HepG2 (cell line): ENCODE results near the gene MON1A. TPM values are rescaled to one million over a fixed set of nuclear protein-coding genes. Genes with fewer than 3 reads are reported as not detected.

Experiments used
- ARNTL ChIP-seq: sonication (generic); formaldehyde crosslinking; IDR thresholded peaks from 2 replicates; pipeline ENCODE4 v1.4.0; 2020; ENCODE audit warnings: mild to moderate bottlenecking, missing genetic modification reagents
- CENPX ChIP-seq: sonication (generic); formaldehyde crosslinking; IDR thresholded peaks from 2 replicates; pipeline ENCODE4 v1.9.0; 2021; ENCODE audit warnings: mild to moderate bottlenecking, missing genetic modification reagents, moderate library complexity
- FOXP1 ChIP-seq, 2 experiments: fragments of 450-650 bp in 1 of 2; IDR thresholded peaks; 2 replicates each; pipeline ENCODE4 v1.6.1; 2017 to 2018; ENCODE audit warnings: antibody characterized with exemption in 1 of 2
- HNRNPL ChIP-seq: fragments of 200-400 bp; formaldehyde crosslinking; IDR thresholded peaks from 2 replicates; pipeline ENCODE4 v1.6.1; 2017; ENCODE audit warnings: mild to moderate bottlenecking, low read depth, low read length
- HOXA7 ChIP-seq: sonication (generic); formaldehyde crosslinking; IDR thresholded peaks from 2 replicates; pipeline ENCODE4 v1.8.1; 2022; ENCODE audit warnings: mild to moderate bottlenecking, missing genetic modification reagents, moderate library complexity
- KDM2A ChIP-seq: sonication (generic); formaldehyde crosslinking; IDR thresholded peaks from 2 replicates; pipeline ENCODE4 v1.4.0; 2020; ENCODE audit warnings: low read depth, missing genetic modification reagents, borderline replicate concordance
- KMT2B ChIP-seq: IDR thresholded peaks from 2 replicates; pipeline ENCODE4 v1.6.1; 2016; ENCODE audit warnings: missing genetic modification reagents, missing compliant biosample characterization
- NPAS2 ChIP-seq: sonication (generic); formaldehyde crosslinking; IDR thresholded peaks from 2 replicates; pipeline ENCODE4 v1.8.0; 2022; ENCODE audit warnings: mild to moderate bottlenecking, missing genetic modification reagents, borderline replicate concordance
- PHF21A ChIP-seq: sonication (generic); formaldehyde crosslinking; IDR thresholded peaks from 2 replicates; pipeline ENCODE4 v1.5.0; 2020; ENCODE audit warnings: mild to moderate bottlenecking, missing genetic modification reagents
- SP4 ChIP-seq: sonication (generic); formaldehyde crosslinking; IDR thresholded peaks from 2 replicates; pipeline ENCODE4 v1.8.1; 2023; ENCODE audit warnings: mild to moderate bottlenecking, missing genetic modification reagents
- ZFAT ChIP-seq: sonication (generic); formaldehyde crosslinking; conservative IDR thresholded peaks from 2 replicates; pipeline ENCODE4 v1.8.1; 2023; ENCODE audit warnings: missing genetic modification reagents, inconsistent platforms
- ZNF121 ChIP-seq: sonication (generic); formaldehyde crosslinking; IDR thresholded peaks from 2 replicates; pipeline ENCODE4 v1.5.0; 2020; ENCODE audit warnings: mild to moderate bottlenecking, missing genetic modification reagents
- ZNF557 ChIP-seq: sonication (generic); formaldehyde crosslinking; IDR thresholded peaks from 2 replicates; pipeline ENCODE4 v1.4.0; 2020; ENCODE audit warnings: missing genetic modification reagents
- polyA plus RNA-seq, 8 experiments: library from polyadenylated mRNA; depleted of rRNA in 3 of 8; stranded (reverse) in 7 of 8; unstranded in 1 of 8; fragments of >200 nt; fragmentation: Illumina TruSeq in 4 of 8; extraction: Trizol in 4 of 8; gene quantifications; 2 replicates each; pipeline versions ENCODE4 v1.2.1 to v1.2.3, GENCODE V29; 2011 to 2016; ENCODE audit warnings: low read depth in 4 of 8, missing spikeins in 1 of 8, mixed read lengths in 1 of 8; ENCODE audit not compliant: insufficient read depth in 1 of 8
- total RNA-seq, 5 experiments: library from RNA; depleted of rRNA; stranded (reverse); fragments of >200 nt; fragmentation: Illumina TruSeq; extraction: Trizol; gene quantifications; 2 replicates each; pipeline ENCODE4 v1.2.3, GENCODE V29; 2016; ENCODE audit warnings: low read depth in 1 of 5
- TF ChIP-seq, protein P1 (sequence below), 2 experiments: IDR thresholded peaks; 2 replicates each; pipeline ENCODE4 v1.6.1; 2011 to 2012; ENCODE audit warnings: low read length in 2 of 2, borderline replicate concordance in 1 of 2, low read depth in 1 of 2, mild to moderate bottlenecking in 1 of 2, moderate library complexity in 1 of 2
- TF ChIP-seq, protein P2 (sequence below): sonication (generic); formaldehyde crosslinking; IDR thresholded peaks from 2 replicates; pipeline ENCODE4 v1.9.0; 2021; ENCODE audit warnings: missing genetic modification reagents, borderline replicate concordance
- TF ChIP-seq, protein P3 (sequence below): sonication (generic); formaldehyde crosslinking; IDR thresholded peaks from 2 replicates; pipeline ENCODE4 v1.5.1; 2020; ENCODE audit warnings: missing genetic modification reagents, mild to moderate bottlenecking, borderline replicate concordance
- TF ChIP-seq, protein P4 (sequence below): sonication (generic); formaldehyde crosslinking; IDR thresholded peaks from 2 replicates; pipeline ENCODE4 v1.8.0; 2022; ENCODE audit warnings: mild to moderate bottlenecking, missing genetic modification reagents

The MON1A gene
- total and polyA plus RNA-seq, 2 of the 13 experiments (the other 11 are each of a cell fraction or from before 2014, with no cell fraction given): 4.6 to 9.0 TPM

DNA sequence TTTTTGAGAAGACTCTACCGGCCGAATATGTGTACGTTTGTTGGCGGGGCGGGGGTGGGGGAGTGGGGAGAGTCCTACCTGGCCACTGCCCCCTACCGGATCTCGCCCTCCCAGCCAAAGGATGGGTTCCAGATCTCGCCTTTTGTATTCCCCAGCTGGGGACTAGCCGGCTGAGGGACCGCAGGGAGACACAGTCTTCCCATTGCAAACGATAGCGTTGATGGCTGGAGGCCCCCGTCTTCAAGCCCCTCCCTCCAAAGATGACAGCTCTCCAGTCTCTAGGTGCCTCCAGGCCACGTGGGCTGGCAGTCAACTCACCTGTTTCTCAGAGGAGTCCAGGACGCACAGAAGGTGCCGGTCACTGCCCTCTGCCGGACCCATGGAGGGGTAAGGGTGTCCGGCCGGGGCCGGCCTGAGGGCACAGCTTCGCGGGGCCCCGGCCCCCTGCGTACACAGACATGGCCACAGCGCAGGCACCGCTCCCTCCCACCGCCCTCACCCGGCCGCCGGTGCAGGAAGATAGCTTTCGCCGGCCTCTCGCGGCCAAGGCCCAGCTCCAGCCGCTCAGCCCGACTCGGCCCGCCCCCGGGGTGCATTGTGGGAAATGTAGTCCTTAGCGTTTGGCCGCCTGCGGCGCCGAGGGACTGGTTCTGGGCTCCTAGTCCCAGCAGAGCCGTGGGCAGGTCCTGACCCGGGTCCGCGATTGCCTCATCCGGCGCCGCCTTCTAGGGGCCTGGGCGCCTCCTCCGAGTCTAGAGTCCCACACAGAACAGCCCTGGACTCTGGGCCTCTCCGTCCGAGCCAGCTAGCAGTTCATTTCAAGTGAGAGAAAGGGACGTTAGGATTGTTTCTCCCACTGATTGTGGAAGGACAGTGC is at the start of gene MON1A (continued):
- TF ChIP-seq KDM2A (CRISPR knock-in tag) (peak; percentile 67), PHF21A (CRISPR knock-in tag) (peak; percentile 96), HNRNPL (no peak), ZNF557 (no peak; the same call in 1 of the 2 replicates), KMT2B (CRISPR knock-in tag) (peak; percentile 70), FOXP1 (IDR thresholded peaks at IDR 0.05) (no peak), FOXP1 (CRISPR knock-in tag; IDR thresholded peaks at IDR 0.05) (no peak), ZFAT (CRISPR knock-in tag) (no peak), HOXA7 (CRISPR knock-in tag) (no peak), ZNF121 (peak; percentile 41), CENPX (CRISPR knock-in tag) (no peak), ARNTL (CRISPR knock-in tag) (no peak), NPAS2 (no peak), SP4 (CRISPR knock-in tag) (peak; percentile 68)
- TF ChIP-seq, protein P1, sequence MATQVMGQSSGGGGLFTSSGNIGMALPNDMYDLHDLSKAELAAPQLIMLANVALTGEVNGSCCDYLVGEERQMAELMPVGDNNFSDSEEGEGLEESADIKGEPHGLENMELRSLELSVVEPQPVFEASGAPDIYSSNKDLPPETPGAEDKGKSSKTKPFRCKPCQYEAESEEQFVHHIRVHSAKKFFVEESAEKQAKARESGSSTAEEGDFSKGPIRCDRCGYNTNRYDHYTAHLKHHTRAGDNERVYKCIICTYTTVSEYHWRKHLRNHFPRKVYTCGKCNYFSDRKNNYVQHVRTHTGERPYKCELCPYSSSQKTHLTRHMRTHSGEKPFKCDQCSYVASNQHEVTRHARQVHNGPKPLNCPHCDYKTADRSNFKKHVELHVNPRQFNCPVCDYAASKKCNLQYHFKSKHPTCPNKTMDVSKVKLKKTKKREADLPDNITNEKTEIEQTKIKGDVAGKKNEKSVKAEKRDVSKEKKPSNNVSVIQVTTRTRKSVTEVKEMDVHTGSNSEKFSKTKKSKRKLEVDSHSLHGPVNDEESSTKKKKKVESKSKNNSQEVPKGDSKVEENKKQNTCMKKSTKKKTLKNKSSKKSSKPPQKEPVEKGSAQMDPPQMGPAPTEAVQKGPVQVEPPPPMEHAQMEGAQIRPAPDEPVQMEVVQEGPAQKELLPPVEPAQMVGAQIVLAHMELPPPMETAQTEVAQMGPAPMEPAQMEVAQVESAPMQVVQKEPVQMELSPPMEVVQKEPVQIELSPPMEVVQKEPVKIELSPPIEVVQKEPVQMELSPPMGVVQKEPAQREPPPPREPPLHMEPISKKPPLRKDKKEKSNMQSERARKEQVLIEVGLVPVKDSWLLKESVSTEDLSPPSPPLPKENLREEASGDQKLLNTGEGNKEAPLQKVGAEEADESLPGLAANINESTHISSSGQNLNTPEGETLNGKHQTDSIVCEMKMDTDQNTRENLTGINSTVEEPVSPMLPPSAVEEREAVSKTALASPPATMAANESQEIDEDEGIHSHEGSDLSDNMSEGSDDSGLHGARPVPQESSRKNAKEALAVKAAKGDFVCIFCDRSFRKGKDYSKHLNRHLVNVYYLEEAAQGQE (IDR thresholded peaks at IDR 0.05; ENCODE audit: borderline replicate concordance in 1 of 2, low read depth in 1 of 2, low read length in 2 of 2): no peak; a peak in 1 of 4 replicates
- TF ChIP-seq, protein P2, sequence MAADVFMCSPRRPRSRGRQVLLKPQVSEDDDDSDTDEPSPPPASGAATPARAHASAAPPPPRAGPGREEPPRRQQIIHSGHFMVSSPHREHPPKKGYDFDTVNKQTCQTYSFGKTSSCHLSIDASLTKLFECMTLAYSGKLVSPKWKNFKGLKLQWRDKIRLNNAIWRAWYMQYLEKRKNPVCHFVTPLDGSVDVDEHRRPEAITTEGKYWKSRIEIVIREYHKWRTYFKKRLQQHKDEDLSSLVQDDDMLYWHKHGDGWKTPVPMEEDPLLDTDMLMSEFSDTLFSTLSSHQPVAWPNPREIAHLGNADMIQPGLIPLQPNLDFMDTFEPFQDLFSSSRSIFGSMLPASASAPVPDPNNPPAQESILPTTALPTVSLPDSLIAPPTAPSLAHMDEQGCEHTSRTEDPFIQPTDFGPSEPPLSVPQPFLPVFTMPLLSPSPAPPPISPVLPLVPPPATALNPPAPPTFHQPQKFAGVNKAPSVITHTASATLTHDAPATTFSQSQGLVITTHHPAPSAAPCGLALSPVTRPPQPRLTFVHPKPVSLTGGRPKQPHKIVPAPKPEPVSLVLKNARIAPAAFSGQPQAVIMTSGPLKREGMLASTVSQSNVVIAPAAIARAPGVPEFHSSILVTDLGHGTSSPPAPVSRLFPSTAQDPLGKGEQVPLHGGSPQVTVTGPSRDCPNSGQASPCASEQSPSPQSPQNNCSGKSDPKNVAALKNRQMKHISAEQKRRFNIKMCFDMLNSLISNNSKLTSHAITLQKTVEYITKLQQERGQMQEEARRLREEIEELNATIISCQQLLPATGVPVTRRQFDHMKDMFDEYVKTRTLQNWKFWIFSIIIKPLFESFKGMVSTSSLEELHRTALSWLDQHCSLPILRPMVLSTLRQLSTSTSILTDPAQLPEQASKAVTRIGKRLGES: no peak
- TF ChIP-seq, protein P3, sequence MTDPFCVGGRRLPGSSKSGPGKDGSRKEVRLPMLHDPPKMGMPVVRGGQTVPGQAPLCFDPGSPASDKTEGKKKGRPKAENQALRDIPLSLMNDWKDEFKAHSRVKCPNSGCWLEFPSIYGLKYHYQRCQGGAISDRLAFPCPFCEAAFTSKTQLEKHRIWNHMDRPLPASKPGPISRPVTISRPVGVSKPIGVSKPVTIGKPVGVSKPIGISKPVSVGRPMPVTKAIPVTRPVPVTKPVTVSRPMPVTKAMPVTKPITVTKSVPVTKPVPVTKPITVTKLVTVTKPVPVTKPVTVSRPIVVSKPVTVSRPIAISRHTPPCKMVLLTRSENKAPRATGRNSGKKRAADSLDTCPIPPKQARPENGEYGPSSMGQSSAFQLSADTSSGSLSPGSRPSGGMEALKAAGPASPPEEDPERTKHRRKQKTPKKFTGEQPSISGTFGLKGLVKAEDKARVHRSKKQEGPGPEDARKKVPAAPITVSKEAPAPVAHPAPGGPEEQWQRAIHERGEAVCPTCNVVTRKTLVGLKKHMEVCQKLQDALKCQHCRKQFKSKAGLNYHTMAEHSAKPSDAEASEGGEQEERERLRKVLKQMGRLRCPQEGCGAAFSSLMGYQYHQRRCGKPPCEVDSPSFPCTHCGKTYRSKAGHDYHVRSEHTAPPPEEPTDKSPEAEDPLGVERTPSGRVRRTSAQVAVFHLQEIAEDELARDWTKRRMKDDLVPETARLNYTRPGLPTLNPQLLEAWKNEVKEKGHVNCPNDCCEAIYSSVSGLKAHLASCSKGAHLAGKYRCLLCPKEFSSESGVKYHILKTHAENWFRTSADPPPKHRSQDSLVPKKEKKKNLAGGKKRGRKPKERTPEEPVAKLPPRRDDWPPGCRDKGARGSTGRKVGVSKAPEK (CRISPR knock-in tag): peak; percentile 87; the same call in 1 of the 2 replicates
- TF ChIP-seq, protein P4, sequence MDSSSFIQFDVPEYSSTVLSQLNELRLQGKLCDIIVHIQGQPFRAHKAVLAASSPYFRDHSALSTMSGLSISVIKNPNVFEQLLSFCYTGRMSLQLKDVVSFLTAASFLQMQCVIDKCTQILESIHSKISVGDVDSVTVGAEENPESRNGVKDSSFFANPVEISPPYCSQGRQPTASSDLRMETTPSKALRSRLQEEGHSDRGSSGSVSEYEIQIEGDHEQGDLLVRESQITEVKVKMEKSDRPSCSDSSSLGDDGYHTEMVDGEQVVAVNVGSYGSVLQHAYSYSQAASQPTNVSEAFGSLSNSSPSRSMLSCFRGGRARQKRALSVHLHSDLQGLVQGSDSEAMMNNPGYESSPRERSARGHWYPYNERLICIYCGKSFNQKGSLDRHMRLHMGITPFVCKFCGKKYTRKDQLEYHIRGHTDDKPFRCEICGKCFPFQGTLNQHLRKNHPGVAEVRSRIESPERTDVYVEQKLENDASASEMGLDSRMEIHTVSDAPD: no peak
